ENCODE data around the gene TPPP.
"Not testable (repeated sequence)": the region's sequence is repeated elsewhere in the genome, so short reads cannot be mapped to it uniquely, and the experiment has no call there.

GRCh38 chr5:680836-681235 is 12.3 kb downstream of the TPPP start:
- not testable (repeated sequence) for TF ChIP-seq POLR2A (IDR thresholded peaks at IDR 0.05; ENCODE audit: low read depth, low read length); CTCF (IDR thresholded peaks at IDR 0.05; ENCODE audit: extremely low read depth in 1 of 2, insufficient read depth in 1 of 2, low read depth in 1 of 2, low read length in 2 of 2); MAX (IDR thresholded peaks at IDR 0.05; ENCODE audit: insufficient read depth, insufficient read length); POLR2AphosphoS5 (IDR thresholded peaks at IDR 0.05; ENCODE audit: insufficient read depth, low read depth, low read length); EZH2 (IDR thresholded peaks at IDR 0.05; ENCODE audit: borderline replicate concordance, low read depth, low read length, severe bottlenecking); FOS (IDR thresholded peaks at IDR 0.05; ENCODE audit: borderline replicate concordance, insufficient read depth, low read length)
